K562 (cell line): ENCODE results near the gene GLRA1.

Experiments
- ATF2 ChIP-seq: sonication (generic); formaldehyde crosslinking; IDR thresholded peaks from 2 replicates; pipeline ENCODE4 v1.8.1; 2022; ENCODE audit warnings: missing genetic modification reagents
- GTF2B ChIP-seq: IDR thresholded peaks from 2 replicates; pipeline ENCODE4 v1.6.1; 2011; ENCODE audit not compliant: insufficient read length; ENCODE audit errors: extremely low read depth
- HINFP ChIP-seq: fragments of 450-650 bp; conservative IDR thresholded peaks from 2 replicates; pipeline ENCODE4 v1.6.1; 2016; ENCODE audit warnings: missing genetic modification characterization, low read depth, mild to moderate bottlenecking, control low read depth, missing compliant biosample characterization
- LARP7 ChIP-seq: fragments of 450-650 bp; IDR thresholded peaks from 2 replicates; pipeline ENCODE4 v1.6.1; 2016
- MAZ ChIP-seq, 2 experiments: fragments of 450-650 bp in 1 of 2; sonication (generic) in 1 of 2; formaldehyde crosslinking; IDR thresholded peaks in 1 of 2; conservative IDR thresholded peaks in 1 of 2; 2 replicates each; pipeline versions ENCODE4 v1.4.0 to v1.5.0; 2020; ENCODE audit warnings: mild to moderate bottlenecking in 1 of 2, missing genetic modification reagents in 1 of 2
- RBBP5 ChIP-seq: fragments of 200-600 bp; sonication (generic); IDR thresholded peaks from 2 replicates; pipeline ENCODE4 v1.6.1; 2012; ENCODE audit warnings: borderline replicate concordance, mild to moderate bottlenecking, low read length, control low read depth, inconsistent platforms; ENCODE audit not compliant: insufficient read depth, poor library complexity, severe bottlenecking
- SETDB1 ChIP-seq: IDR thresholded peaks from one replicate; pipeline ENCODE4 v1.6.1; 2012; ENCODE audit warnings: low read length, control low read depth, inconsistent platforms
- TCF7L2 ChIP-seq: fragments of 150-350 bp; IDR thresholded peaks from 2 replicates; pipeline ENCODE4 v1.6.1; 2016; ENCODE audit warnings: low read depth, mild to moderate bottlenecking, low read length, moderate library complexity
- TEAD2 ChIP-seq: fragments of 450-650 bp; IDR thresholded peaks from 2 replicates; pipeline ENCODE4 v1.6.1; 2016; ENCODE audit warnings: missing genetic modification characterization, control low read depth, missing compliant biosample characterization
- TRIM24 ChIP-seq, 2 experiments: fragments of 450-650 bp; IDR thresholded peaks; 2 replicates each; pipeline ENCODE4 v1.6.1; 2016
- TF ChIP-seq, protein P1 (sequence below): sonication (generic); formaldehyde crosslinking; IDR thresholded peaks from 2 replicates; pipeline ENCODE4 v1.8.1; 2023; ENCODE audit warnings: mild to moderate bottlenecking, missing genetic modification reagents
- TF ChIP-seq, protein P2 (sequence below), 3 experiments: IDR thresholded peaks in 2 of 3; conservative IDR thresholded peaks in 1 of 3; 2 replicates each; pipeline ENCODE4 v1.5.1; 2011 to 2012; ENCODE audit warnings: low read length in 3 of 3, mild to moderate bottlenecking in 3 of 3, control low read depth in 2 of 3, improper control_type of control experiment in 1 of 3, inconsistent platforms in 1 of 3, low read depth in 1 of 3, mixed read lengths in 1 of 3, moderate library complexity in 1 of 3; ENCODE audit not compliant: insufficient read depth in 2 of 3
- TF ChIP-seq, protein P3 (sequence below): sonication (generic); formaldehyde crosslinking; IDR thresholded peaks from 2 replicates; pipeline ENCODE4 v1.8.0; 2022; ENCODE audit warnings: missing genetic modification reagents, mild to moderate bottlenecking, borderline replicate concordance

DNA sequence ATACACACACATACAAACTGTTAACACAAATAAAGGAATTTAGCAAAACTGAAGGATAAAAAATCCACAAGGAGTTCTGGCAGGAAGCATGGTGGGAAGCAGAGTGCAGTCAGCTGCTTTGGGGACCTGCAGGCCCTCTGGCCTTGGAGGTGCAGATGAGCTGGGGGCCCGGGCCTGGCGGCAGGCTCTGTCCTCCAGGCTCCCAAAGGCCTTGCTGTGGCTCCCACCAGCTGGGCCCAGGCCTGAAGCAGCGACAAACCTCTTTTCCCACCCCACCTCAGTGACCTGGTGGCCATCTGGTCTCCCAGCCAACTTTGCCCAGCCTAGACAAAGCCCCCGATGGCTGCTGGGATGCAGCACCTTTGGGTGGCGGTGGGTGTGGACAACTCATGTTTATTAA, 67.8 kb downstream of the GLRA1 start:
- TF ChIP-seq, protein P1, sequence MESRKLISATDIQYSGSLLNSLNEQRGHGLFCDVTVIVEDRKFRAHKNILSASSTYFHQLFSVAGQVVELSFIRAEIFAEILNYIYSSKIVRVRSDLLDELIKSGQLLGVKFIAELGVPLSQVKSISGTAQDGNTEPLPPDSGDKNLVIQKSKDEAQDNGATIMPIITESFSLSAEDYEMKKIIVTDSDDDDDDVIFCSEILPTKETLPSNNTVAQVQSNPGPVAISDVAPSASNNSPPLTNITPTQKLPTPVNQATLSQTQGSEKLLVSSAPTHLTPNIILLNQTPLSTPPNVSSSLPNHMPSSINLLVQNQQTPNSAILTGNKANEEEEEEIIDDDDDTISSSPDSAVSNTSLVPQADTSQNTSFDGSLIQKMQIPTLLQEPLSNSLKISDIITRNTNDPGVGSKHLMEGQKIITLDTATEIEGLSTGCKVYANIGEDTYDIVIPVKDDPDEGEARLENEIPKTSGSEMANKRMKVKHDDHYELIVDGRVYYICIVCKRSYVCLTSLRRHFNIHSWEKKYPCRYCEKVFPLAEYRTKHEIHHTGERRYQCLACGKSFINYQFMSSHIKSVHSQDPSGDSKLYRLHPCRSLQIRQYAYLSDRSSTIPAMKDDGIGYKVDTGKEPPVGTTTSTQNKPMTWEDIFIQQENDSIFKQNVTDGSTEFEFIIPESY (CRISPR knock-in tag) = no peak
- TF ChIP-seq, protein P2, sequence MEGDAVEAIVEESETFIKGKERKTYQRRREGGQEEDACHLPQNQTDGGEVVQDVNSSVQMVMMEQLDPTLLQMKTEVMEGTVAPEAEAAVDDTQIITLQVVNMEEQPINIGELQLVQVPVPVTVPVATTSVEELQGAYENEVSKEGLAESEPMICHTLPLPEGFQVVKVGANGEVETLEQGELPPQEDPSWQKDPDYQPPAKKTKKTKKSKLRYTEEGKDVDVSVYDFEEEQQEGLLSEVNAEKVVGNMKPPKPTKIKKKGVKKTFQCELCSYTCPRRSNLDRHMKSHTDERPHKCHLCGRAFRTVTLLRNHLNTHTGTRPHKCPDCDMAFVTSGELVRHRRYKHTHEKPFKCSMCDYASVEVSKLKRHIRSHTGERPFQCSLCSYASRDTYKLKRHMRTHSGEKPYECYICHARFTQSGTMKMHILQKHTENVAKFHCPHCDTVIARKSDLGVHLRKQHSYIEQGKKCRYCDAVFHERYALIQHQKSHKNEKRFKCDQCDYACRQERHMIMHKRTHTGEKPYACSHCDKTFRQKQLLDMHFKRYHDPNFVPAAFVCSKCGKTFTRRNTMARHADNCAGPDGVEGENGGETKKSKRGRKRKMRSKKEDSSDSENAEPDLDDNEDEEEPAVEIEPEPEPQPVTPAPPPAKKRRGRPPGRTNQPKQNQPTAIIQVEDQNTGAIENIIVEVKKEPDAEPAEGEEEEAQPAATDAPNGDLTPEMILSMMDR (IDR thresholded peaks at IDR 0.05 in 2 of 3, conservative IDR thresholded peaks at IDR 0.05 in 1 of 3; ENCODE audit: insufficient read depth in 2 of 3, low read depth in 1 of 3, low read length in 3 of 3) = no peak
- TF ChIP-seq RBBP5 (no peak), ATF2 (no peak), SETDB1 (no peak), MAZ (CRISPR knock-in tag; conservative IDR thresholded peaks at IDR 0.05 in 1 of 2, IDR thresholded peaks at IDR 0.05 in 1 of 2) (no peak), TCF7L2 (no peak), LARP7 (no peak), GTF2B (no peak), TEAD2 (no peak), HINFP (tag) (no peak), TRIM24 (IDR thresholded peaks at IDR 0.05) (no peak)
- TF ChIP-seq, protein P3, sequence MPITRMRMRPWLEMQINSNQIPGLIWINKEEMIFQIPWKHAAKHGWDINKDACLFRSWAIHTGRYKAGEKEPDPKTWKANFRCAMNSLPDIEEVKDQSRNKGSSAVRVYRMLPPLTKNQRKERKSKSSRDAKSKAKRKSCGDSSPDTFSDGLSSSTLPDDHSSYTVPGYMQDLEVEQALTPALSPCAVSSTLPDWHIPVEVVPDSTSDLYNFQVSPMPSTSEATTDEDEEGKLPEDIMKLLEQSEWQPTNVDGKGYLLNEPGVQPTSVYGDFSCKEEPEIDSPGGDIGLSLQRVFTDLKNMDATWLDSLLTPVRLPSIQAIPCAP (CRISPR knock-in tag) = no peak
